CD14-positive monocyte (primary cell): Measurements from ENCODE around the gene DLGAP1. TPM values are rescaled to one million over a fixed set of nuclear protein-coding genes. Genes with fewer than 3 reads are reported as not detected.
A peak's percentile ranks its signal among the peaks of the same experiment; 100 is the strongest.
"Not testable (repeated sequence)": the region's sequence is repeated elsewhere in the genome, so short reads cannot be mapped to it uniquely, and the experiment has no call there.

Source experiments
- DNase-seq, 3 donors: peaks; one replicate each; pipeline ENCODE4 v3.0.0-alpha.2; 2011 to 2022
- H2AFZ ChIP-seq: 2 replicates; pipeline ENCODE4 v1.6.0; 2012; ENCODE audit warnings: mild to moderate bottlenecking, low read depth, low read length, inconsistent platforms; ENCODE audit not compliant: insufficient read depth, poor library complexity, severe bottlenecking
- H3K27ac ChIP-seq, 2 donors: 1 replicate in 1 of 2; 2 replicates in 1 of 2; pipeline ENCODE4 v1.5.1; 2012 to 2013; ENCODE audit warnings: low read length in 2 of 2, control low read depth in 1 of 2, inconsistent platforms in 1 of 2, low read depth in 1 of 2, mild to moderate bottlenecking in 1 of 2
- H3K27me3 ChIP-seq, 2 donors: one replicate each; pipeline versions ENCODE4 v1.6.0 to v1.6.1; 2011 to 2013; ENCODE audit warnings: low read length in 2 of 2; ENCODE audit not compliant: control insufficient read depth in 2 of 2, insufficient read depth in 2 of 2
- H3K36me3 ChIP-seq, 2 donors: replicated peaks in 1 of 2; 1 replicate in 1 of 2; 2 replicates in 1 of 2; pipeline versions ENCODE4 v1.5.1 to v1.6.1; 2012 to 2013; ENCODE audit warnings: low read length in 2 of 2, control low read depth in 1 of 2, inconsistent platforms in 1 of 2, mild to moderate bottlenecking in 1 of 2; ENCODE audit not compliant: insufficient read depth in 2 of 2, control insufficient read depth in 1 of 2
- H3K4me1 ChIP-seq, 2 donors: 1 replicate in 1 of 2; 2 replicates in 1 of 2; pipeline versions ENCODE4 v1.5.1 to v1.6.1; 2012 to 2013; ENCODE audit warnings: low read length in 2 of 2, control low read depth in 1 of 2, inconsistent platforms in 1 of 2, mild to moderate bottlenecking in 1 of 2, moderate library complexity in 1 of 2; ENCODE audit not compliant: insufficient read depth in 2 of 2, control insufficient read depth in 1 of 2
- H3K4me2 ChIP-seq: replicated peaks from 2 replicates; pipeline ENCODE3; 2012; ENCODE audit warnings: low read length, moderate library complexity, mild to moderate bottlenecking; ENCODE audit not compliant: poor library complexity, severe bottlenecking; ENCODE audit errors: extremely low read depth
- H3K4me3 ChIP-seq, 3 experiments: fragments of 200-600 bp in 1 of 3; sonication (generic) in 1 of 3; replicated peaks in 1 of 3; 1 replicate in 2 of 3; 2 replicates in 1 of 3; pipeline ENCODE4 v1.5.1; 2011 to 2013; ENCODE audit warnings: low read length in 3 of 3, mild to moderate bottlenecking in 3 of 3, control low read depth in 2 of 3, low read depth in 2 of 3, inconsistent platforms in 1 of 3, moderate library complexity in 1 of 3
- H3K79me2 ChIP-seq: 2 replicates; pipeline ENCODE4 v1.6.0; 2012; ENCODE audit warnings: mild to moderate bottlenecking, control low read depth, inconsistent platforms, low read length, moderate library complexity; ENCODE audit not compliant: insufficient read depth
- H3K9ac ChIP-seq: 2 replicates; pipeline ENCODE4 v1.6.0; 2017; ENCODE audit warnings: low read length, mild to moderate bottlenecking; ENCODE audit not compliant: insufficient read depth, poor library complexity, severe bottlenecking
- H3K9me3 ChIP-seq, 2 donors: replicated peaks in 1 of 2; 1 replicate in 1 of 2; 2 replicates in 1 of 2; pipeline versions ENCODE4 v1.5.1 to v1.6.1; 2012 to 2013; ENCODE audit warnings: low read length in 2 of 2, control low read depth in 1 of 2; ENCODE audit not compliant: control insufficient read depth in 1 of 2, insufficient read depth in 1 of 2
- H4K20me1 ChIP-seq: 2 replicates; pipeline ENCODE4 v1.6.0; 2012; ENCODE audit warnings: mild to moderate bottlenecking, low read length, control low read depth, moderate library complexity; ENCODE audit not compliant: insufficient read depth
- H3K27ac Mint-ChIP-seq, 7 donors: one replicate each; pipeline ENCODE4 v1.8.0; 2020; ENCODE audit warnings: mild to moderate bottlenecking in 7 of 7, mixed read lengths in 7 of 7, moderate library complexity in 6 of 7, inconsistent platforms in 2 of 7
- H3K27me3 Mint-ChIP-seq, 3 donors: one replicate each; pipeline ENCODE4 v1.8.0; 2021 to 2022; ENCODE audit warnings: low read depth in 3 of 3, mild to moderate bottlenecking in 3 of 3, mixed read lengths in 3 of 3, moderate library complexity in 3 of 3, inconsistent platforms in 1 of 3
- H3K36me3 Mint-ChIP-seq, 2 donors: one replicate each; pipeline ENCODE4 v1.8.0; 2020; ENCODE audit warnings: mixed read lengths in 2 of 2, inconsistent platforms in 1 of 2, mild to moderate bottlenecking in 1 of 2
- H3K4me1 Mint-ChIP-seq: one replicate; pipeline ENCODE4 v1.8.0; 2020; ENCODE audit warnings: mild to moderate bottlenecking, mixed read lengths
- H3K4me3 Mint-ChIP-seq, 2 donors: one replicate each; pipeline ENCODE4 v1.8.0; 2020; ENCODE audit warnings: mild to moderate bottlenecking in 2 of 2, mixed read lengths in 2 of 2, moderate library complexity in 1 of 2
- H3K9me3 Mint-ChIP-seq, 7 donors: one replicate each; pipeline ENCODE4 v1.8.0; 2020 to 2022; ENCODE audit warnings: mixed read lengths in 7 of 7, mild to moderate bottlenecking in 6 of 7, moderate library complexity in 6 of 7, inconsistent platforms in 2 of 7
- CTCF ChIP-seq: fragments of 200-600 bp; IDR thresholded peaks from one replicate; pipeline ENCODE4 v1.8.0; 2022; ENCODE audit warnings: antibody characterized with exemption, mild to moderate bottlenecking
- WGBS: methylation state at CpG from one replicate; pipeline ENCODE4 v1.1.5; 2013; ENCODE audit warnings: missing lambda C conversion rate; ENCODE audit not compliant: insufficient coverage; 5-methylcytosine and 5-hydroxymethylcytosine counted together
- intact Hi-C, 2 donors: fragments of 100-400 bp; cut with micrococcal nuclease; formaldehyde crosslinking; loops; one replicate each; pipeline versions ENCODE4 v1.15.0 to v1.15.1; 2023
- polyA plus RNA-seq, 3 donors: library from polyadenylated mRNA; depleted of rRNA in 1 of 3; unstranded in 2 of 3; stranded (reverse) in 1 of 3; fragments of 300-500 nt in 2 of 3; fragments of >200 nt in 1 of 3; fragmentation: Illumina TruSeq in 2 of 3; gene quantifications; 1 replicate in 2 of 3; 2 replicates in 1 of 3; pipeline ENCODE4 v1.2.3, GENCODE V29; 2012 to 2021

The DLGAP1 gene
- polyA plus RNA-seq, 3 donors, result 0.09 to 0.42 TPM; not detected in 1

GRCh38 chr18:3607309-3608098 lies 847.6 kb downstream of the DLGAP1 start:
- Mint-ChIP-seq H3K27ac (peak overlapping the region in 3 of 7 donors; percentile 0 to 16 (median 16)), H3K4me3 (no peak overlapping the region), H3K27me3 (no peaks in the 10 kb centered on the region), H3K9me3 (peaks cover 0 to 1% (median 0%) of the 10 kb centered on the region in 7 donors), H3K4me1 (no peaks in the 10 kb centered on the region), H3K36me3 (no peaks in the 10 kb centered on the region)
- 80% methylated on average over 2 of the region's 8 CpGs for WGBS
- Histone ChIP-seq H3K36me3 (no peaks in the 10 kb centered on the region), H3K4me3 (no peak overlapping the region), H3K4me2 (no peak overlapping the region), H3K9ac (no peak overlapping the region), H3K4me1 (peaks cover 38 to 41% of the 10 kb centered on the region in 2 donors), H3K27ac (no peak overlapping the region), H3K79me2 (no peaks in the 10 kb centered on the region), H2AFZ (no peak overlapping the region), H3K9me3 (no peaks in the 10 kb centered on the region), H3K27me3 (no peaks in the 10 kb centered on the region), H4K20me1 (no peaks in the 10 kb centered on the region)
- TF ChIP-seq CTCF, result no peak
- intact Hi-C loops, result loop anchor here in 1 of 2 donors (10.0 kb wide), 1 partner anchor 137 kb away; no protein-coding TSS in a partner anchor
- DNase-seq, result no peak

- WGBS, result 100% methylated on average over 3 of the region's 10 CpGs
- not testable (repeated sequence) for H3K36me3 Mint-ChIP-seq, DNase-seq, H3K27me3 ChIP-seq, H3K4me3 ChIP-seq, H3K36me3 ChIP-seq, H3K9me3 Mint-ChIP-seq, H3K4me2 ChIP-seq, H4K20me1 ChIP-seq, H3K4me1 Mint-ChIP-seq, H3K9ac ChIP-seq, H3K9me3 ChIP-seq, H2AFZ ChIP-seq, H3K79me2 ChIP-seq, H3K4me3 Mint-ChIP-seq, H3K27me3 Mint-ChIP-seq, H3K27ac ChIP-seq
- H3K27ac Mint-ChIP-seq, result peak overlapping the region in 2 of 7 donors; percentile 6 to 16
- H3K4me1 ChIP-seq, result peaks cover 45 to 47% of the 10 kb centered on the region in 2 donors
- intact Hi-C loops, result loop anchor here in 1 of 2 donors (10.0 kb wide), 1 partner anchor 138 kb away; no protein-coding TSS in a partner anchor
These were observed 848.2 kb downstream of the DLGAP1 start for GRCh38 chr18:3606863-3607262.
